Stomach (tissue), 9 donors: ENCODE data around the gene VASH1. TPM values are rescaled to one million over a fixed set of nuclear protein-coding genes. Genes with fewer than 3 reads are reported as not detected.

Experiments used
- DNase-seq, 2 donors: peaks; one replicate each; pipeline versions ENCODE4 v3.0.0 to v3.0.0-alpha.2; 2013 to 2019
- H3K27ac ChIP-seq, 5 donors: fragments of 200-600 bp in 4 of 5; sonication (generic) in 4 of 5; one replicate each; pipeline ENCODE4 v1.5.1; 2013 to 2019; ENCODE audit warnings: mild to moderate bottlenecking in 1 of 5, moderate library complexity in 1 of 5
- H3K27me3 ChIP-seq, 3 donors: fragments of 200-600 bp; sonication (generic); one replicate each; pipeline ENCODE4 v1.5.1; 2017 to 2019; ENCODE audit warnings: mixed run types in 1 of 3
- H3K36me3 ChIP-seq, 4 donors: fragments of 200-600 bp; sonication (generic); 1 replicate in 3 of 4; 2 replicates in 1 of 4; pipeline ENCODE4 v1.5.1; 2016 to 2019
- H3K4me1 ChIP-seq, 4 donors: fragments of 200-600 bp; sonication (generic); one replicate each; pipeline ENCODE4 v1.5.1; 2016 to 2019
- H3K4me3 ChIP-seq, 4 donors: fragments of 200-600 bp; sonication (generic) in 3 of 4; one replicate each; pipeline ENCODE4 v1.5.1; 2016 to 2019; ENCODE audit warnings: mild to moderate bottlenecking in 1 of 4
- H3K9me3 ChIP-seq, 4 donors: fragments of 200-600 bp; sonication (generic); one replicate each; pipeline ENCODE4 v1.5.1; 2016 to 2019
- CTCF ChIP-seq, 7 experiments: fragments of 450-650 bp in 4 of 7; fragments of 200-600 bp in 3 of 7; sonication (generic) in 3 of 7; IDR thresholded peaks; one replicate each; pipeline ENCODE4 v1.5.1; 2016 to 2019; ENCODE audit warnings: antibody characterized with exemption in 7 of 7, control low read depth in 2 of 7, mild to moderate bottlenecking in 1 of 7
- EP300 ChIP-seq: sonication (generic); formaldehyde crosslinking; IDR thresholded peaks from one replicate; pipeline ENCODE4 v1.6.1; 2017; ENCODE audit warnings: antibody characterized with exemption
- POLR2A ChIP-seq, 4 donors: fragments of 450-650 bp; IDR thresholded peaks; one replicate each; pipeline ENCODE4 v1.6.1; 2016; ENCODE audit warnings: antibody characterized with exemption in 4 of 4, control low read depth in 2 of 4, mild to moderate bottlenecking in 1 of 4, moderate library complexity in 1 of 4
- POLR2AphosphoS5 ChIP-seq, 3 donors: sonication (generic); formaldehyde crosslinking; IDR thresholded peaks; one replicate each; pipeline ENCODE4 v1.6.1; 2016; ENCODE audit warnings: antibody characterized with exemption in 3 of 3
- WGBS, 5 donors: extraction: QIAGEN DNeasy Blood & Tissue Kit in 3 of 5; methylation state at CpG; one replicate each; pipeline versions ENCODE4 v1.1.5 to v1.1.7; 2013 to 2018; 5-methylcytosine and 5-hydroxymethylcytosine counted together
- intact Hi-C: fragments of 100-400 bp; cut with DNase I; formaldehyde crosslinking; loops from one replicate; pipeline ENCODE4 v1.15.1; 2023; ENCODE audit warnings: low total_unique reads
- polyA plus RNA-seq, 3 donors: library from polyadenylated mRNA; stranded (reverse); fragments of 200-250 nt; gene quantifications; one replicate each; pipeline ENCODE4 v1.2.3, GENCODE V29; 2013
- total RNA-seq, 5 donors: library from RNA; depleted of rRNA; stranded (reverse); fragments of >200 nt; gene quantifications; one replicate each; pipeline versions ENCODE4 v1.1.0 to v1.2.3, GENCODE V29; 2014 to 2016
- donor health status: healthy with polysubstance abuse.
- donor health status: Bipolar disorder and iron deficiency.
- donor health status: healthy.

VASH1 gene
- total and polyA plus RNA-seq, 8 donors: 2.7 to 15.4 (median 9.7) TPM

- H3K27ac ChIP-seq: no peak overlapping the region
- peaks cover 17 to 91% (median 78%) of the 10 kb centered on the region in 4 donors for H3K36me3 ChIP-seq
- no peak overlapping the region for H3K4me3 ChIP-seq
- no peak for TF ChIP-seq EP300
- TF ChIP-seq CTCF (IDR thresholded peaks at IDR 0.05): no peak
- no peak for TF ChIP-seq POLR2AphosphoS5 (IDR thresholded peaks at IDR 0.05)
- no peak for TF ChIP-seq POLR2A (IDR thresholded peaks at IDR 0.05)
- H3K9me3 ChIP-seq: no peaks in the 10 kb centered on the region
- no peaks in the 10 kb centered on the region for H3K4me1 ChIP-seq
- WGBS, 5 donors: 82 to 94% (median 89%) methylated on average over 5 of the region's 5 CpGs
- intact Hi-C loops: no loop called here
- DNase-seq: no peak
- no peaks in the 10 kb centered on the region for H3K27me3 ChIP-seq
These were observed 32.7 kb downstream of the VASH1 start for GRCh38 chr14:76793956-76794355.

GRCh38 chr14:76806446-76806845 is 45.2 kb downstream of the VASH1 start:
- intact Hi-C loops: no loop called here
- DNase-seq: no peak
- TF ChIP-seq EP300: no peak
- TF ChIP-seq POLR2AphosphoS5 (IDR thresholded peaks at IDR 0.05): no peak
- TF ChIP-seq POLR2A (IDR thresholded peaks at IDR 0.05): no peak
- TF ChIP-seq CTCF (IDR thresholded peaks at IDR 0.05): no peak
- 92 to 97% (median 95%) methylated on average over 12 of the region's 12 CpGs for WGBS, 5 donors
- Histone ChIP-seq H3K4me3 (no peak overlapping the region), H3K27me3 (no peaks in the 10 kb centered on the region), H3K4me1 (peaks cover 7 to 28% (median 13%) of the 10 kb centered on the region in 4 donors), H3K9me3 (no peaks in the 10 kb centered on the region), H3K36me3 (peaks cover 36 to 77% (median 76%) of the 10 kb centered on the region in 4 donors), H3K27ac (no peak overlapping the region)

GRCh38 chr14:76808011-76808410 is 46.7 kb downstream of the VASH1 start:
- H3K27ac ChIP-seq: no peak overlapping the region
- 83 to 100% (median 90%) methylated on average over 1 of the region's 1 CpG for WGBS, 5 donors
- H3K4me1 ChIP-seq: peaks cover 9 to 37% (median 18%) of the 10 kb centered on the region in 4 donors
- no peaks in the 10 kb centered on the region for H3K9me3 ChIP-seq
- no peak for TF ChIP-seq EP300
- TF ChIP-seq POLR2A (IDR thresholded peaks at IDR 0.05): no peak
- TF ChIP-seq POLR2AphosphoS5 (IDR thresholded peaks at IDR 0.05): no peak
- no peak for TF ChIP-seq CTCF (IDR thresholded peaks at IDR 0.05)
- no peak for DNase-seq
- no peaks in the 10 kb centered on the region for H3K27me3 ChIP-seq
- peaks cover 31 to 62% (median 60%) of the 10 kb centered on the region in 4 donors for H3K36me3 ChIP-seq
- intact Hi-C loops: no loop called here
- no peak overlapping the region for H3K4me3 ChIP-seq

GRCh38 chr14:76808990-76809389 is 47.7 kb downstream of the VASH1 start:
- intact Hi-C loops: no loop called here
- no peak for TF ChIP-seq EP300
- no peak for TF ChIP-seq POLR2A (IDR thresholded peaks at IDR 0.05)
- TF ChIP-seq CTCF (IDR thresholded peaks at IDR 0.05): no peak
- no peak for TF ChIP-seq POLR2AphosphoS5 (IDR thresholded peaks at IDR 0.05)
- no peak for DNase-seq
- H3K27ac ChIP-seq: no peak overlapping the region
- no peaks in the 10 kb centered on the region for H3K9me3 ChIP-seq
- H3K4me3 ChIP-seq: no peak overlapping the region
- H3K27me3 ChIP-seq: no peaks in the 10 kb centered on the region
- peaks cover 22 to 52% (median 51%) of the 10 kb centered on the region in 4 donors for H3K36me3 ChIP-seq
- 95 to 100% (median 97%) methylated on average over 3 to 4 of the region's 4 CpGs for WGBS, 5 donors
- H3K4me1 ChIP-seq: peaks cover 11 to 41% (median 21%) of the 10 kb centered on the region in 4 donors
